ENCODE measurements around the gene ZMYND12.

Gene ZMYND12

DNA sequence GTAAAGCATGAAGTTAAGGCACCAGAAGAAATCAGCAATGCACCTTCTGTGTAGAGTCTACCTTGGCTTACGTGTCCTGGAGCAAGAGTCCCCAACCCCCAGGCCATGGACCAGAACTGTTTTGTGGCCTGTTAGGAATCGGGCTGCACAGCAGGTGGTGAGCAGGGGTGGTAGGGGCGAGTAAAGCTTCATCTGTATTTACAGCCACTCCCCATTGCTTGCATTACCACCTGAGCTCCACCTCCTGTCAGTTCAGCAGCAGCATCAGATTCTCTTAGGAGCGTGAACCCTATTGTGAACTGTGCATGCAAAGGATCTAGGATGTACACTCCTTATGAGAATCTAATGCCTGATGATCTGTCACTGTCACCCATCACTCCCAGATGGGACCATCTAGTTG, 21.5 kb downstream of the ZMYND12 start:
- DNase-seq, result no peak

DNA sequence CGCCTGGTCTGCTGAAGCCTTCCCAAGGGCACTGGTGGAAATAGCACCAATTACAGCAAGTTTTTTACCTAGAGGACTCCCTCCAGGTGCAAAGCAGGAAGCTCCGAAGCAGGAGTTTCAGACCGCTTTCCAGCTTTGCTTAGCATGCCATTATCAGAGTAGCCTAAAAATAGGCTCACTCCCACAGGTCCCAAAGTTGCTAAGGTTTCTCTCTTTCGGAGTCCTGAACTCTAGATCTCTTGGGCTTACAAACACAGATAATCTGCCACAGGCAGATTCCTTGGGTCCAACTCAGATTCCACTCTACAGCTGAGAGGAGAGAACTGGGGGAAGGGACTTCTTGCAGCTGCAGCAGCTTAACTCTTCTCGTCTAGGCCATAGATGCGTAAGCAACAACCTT, 22.5 kb downstream of the ZMYND12 start:
- DNase-seq, result no peak

- no peak for DNase-seq
These were observed 23.1 kb downstream of the ZMYND12 start for GRCh38 chr1:42432714-42433113.

DNA sequence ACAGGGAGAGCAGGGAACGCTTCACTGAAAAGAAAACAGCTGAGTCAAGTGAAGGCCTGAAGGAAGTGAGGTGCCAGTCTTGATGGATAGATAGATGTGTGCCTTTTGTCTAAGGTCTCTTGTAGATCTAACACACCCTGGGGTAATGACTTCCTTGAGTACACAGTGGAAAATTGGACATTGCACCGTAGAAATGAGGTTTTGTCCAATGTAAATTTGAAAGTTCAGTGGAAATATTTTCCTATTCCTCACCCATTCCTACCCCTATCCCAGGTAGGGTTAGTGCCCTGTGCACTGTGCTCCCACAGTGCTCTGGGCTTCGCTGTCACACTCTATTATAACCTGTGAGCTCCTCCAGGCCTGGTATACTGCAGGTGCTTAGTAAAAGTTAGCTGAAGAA, 24.3 kb downstream of the ZMYND12 start:
- DNase-seq, result no peak

- no peak for DNase-seq
These were observed 25.3 kb downstream of the ZMYND12 start for GRCh38 chr1:42430286-42431135.

DNA sequence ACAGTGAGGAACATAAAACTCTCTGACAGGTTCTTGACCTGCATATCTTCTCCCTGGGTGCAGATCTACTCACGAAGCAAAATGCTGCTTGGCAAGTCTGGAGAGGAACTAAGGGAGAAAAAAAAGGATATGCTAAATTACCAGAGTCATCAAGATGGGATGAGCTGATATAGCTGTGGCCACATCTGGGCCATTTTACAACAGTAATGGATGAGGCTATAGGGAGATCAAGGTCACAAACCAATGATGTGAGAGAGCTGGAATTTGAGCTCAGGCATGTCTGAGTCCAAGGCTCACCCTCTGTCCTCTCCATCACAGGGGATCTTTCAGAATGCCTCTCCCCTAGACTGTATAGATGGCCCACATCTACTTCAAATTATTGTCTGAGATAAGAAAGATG, 26.2 kb downstream of the ZMYND12 start:
- DNase-seq, result no peak

GRCh38 chr1:42427240-42427639, 28.6 kb downstream of the ZMYND12 start:
- DNase-seq, result no peak

DNA sequence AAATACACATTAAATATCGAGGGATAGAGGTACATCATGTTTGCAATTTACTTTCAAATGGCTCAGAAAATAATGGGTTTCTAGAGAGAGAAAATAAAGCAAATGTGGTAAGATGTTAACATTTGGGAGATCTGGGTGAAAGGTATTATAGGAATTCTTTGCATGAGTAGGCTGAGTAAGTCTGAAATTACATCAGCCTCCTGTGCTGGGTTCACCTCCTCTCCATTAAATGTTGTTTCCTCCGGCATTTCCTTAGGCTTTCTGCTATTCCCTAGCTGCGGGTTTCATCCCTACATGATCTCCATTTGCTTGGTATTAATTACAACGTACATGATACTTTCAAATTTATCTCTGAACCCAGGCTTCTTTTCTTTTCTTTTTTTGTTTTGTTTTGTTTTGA, 31.6 kb downstream of the ZMYND12 start:
- DNase-seq, result no peak

DNA sequence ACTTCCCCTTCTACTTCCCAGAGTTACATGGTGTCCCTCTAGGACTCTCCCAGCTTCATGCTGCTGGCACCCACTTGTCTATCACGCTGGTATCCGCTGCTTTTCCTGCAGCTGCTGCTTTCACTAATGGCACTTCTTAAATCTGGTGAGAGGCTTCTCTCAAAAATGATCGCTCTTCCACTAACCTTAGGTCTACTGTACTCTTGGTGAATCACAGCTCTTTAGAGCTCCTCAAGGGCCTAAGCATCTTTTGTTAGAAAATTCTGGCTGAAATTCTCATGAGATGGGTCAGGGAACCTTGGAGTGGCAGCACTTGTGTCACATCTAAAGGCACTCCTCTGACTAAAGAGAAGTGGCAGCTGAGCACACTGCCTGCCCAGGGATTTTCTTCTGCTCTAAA, 32.1 kb downstream of the ZMYND12 start:
- DNase-seq, result no peak

DNA sequence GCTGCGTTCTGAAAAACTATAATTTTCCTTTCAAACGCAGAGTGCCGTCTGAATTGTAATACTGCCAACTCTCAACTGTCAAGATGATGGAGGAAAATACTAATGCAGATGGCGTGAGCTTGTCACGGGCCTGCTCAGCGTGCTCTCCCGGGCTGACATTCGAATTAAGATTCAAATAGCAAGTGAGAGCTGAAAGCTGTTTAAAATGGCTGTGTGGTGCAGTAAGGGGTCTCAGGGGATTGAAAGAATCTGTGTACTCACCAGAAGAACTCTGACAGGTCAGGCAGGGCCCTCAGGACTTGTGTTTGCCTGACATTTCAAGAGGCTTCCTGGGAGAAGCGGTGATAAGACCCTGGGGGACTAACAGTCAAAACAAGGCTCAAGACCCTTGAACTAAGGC, 33.1 kb downstream of the ZMYND12 start:
- no peak for DNase-seq

DNA sequence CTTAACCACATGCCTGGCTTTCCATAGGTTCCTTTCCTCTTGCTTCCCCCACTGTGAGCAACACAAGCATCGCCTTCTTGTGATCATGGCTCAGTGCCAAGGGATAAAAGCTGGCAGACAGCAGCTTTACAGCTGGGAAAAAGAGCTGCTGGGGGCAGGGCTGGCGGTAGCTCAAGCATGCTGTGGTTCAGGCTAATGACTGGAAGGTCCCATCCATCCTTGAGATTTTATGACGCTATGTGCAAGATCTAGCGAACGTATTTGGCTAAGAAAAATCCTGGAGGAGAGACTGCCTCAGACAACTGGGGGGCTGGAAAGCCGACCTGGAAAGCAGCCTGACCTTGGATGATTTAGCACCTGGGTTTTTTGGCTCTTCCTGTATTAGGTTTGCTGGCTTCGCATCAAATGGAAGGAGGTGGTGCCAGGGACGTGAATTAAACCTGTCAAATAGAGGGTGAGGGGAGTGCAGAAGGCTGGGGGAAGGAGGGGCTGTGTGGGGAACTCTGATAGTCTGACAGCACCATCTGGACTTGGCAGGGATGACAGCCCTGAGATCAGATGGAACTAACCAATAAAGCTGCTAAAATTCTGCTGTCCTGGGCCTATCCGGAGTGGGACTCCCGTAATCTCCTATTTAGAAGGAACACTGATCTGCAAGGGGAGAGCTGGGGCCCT, 34.8 kb downstream of the ZMYND12 start:
- no peak for DNase-seq

GRCh38 chr1:42420121-42420520, 35.7 kb downstream of the ZMYND12 start:
- DNase-seq, result no peak

DNA sequence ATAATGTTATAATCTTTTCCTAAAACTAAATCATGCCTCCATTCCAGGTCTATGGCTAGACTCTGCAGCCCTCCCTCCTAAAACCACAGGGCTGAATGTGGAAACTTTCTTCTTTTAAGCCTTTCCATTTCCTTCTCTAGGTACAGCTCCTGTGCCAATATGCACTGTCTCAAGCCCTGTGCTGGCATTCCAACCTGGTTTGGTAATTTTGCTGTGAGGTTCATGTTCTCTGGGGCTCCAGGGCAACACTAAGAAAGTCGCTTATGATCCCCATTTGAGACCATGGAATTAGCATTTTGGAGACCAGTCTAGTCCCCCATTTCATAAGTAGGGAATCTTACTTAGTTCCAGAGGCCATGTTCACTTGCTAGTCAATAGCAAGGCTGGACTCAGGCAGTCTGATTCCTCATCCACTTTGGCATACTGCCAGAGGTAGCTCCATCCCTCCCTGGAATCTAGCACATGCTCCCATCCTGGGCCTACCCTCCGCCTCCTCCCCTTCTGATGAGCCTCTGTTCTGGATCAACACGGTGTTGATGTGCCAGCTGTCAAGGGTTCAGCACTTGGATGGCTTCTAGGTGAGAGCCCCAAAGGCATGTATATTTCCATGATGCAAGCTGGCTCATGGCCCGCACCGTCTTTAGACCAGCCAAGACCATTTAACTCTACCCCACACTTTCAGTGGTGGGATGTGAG, 36.5 kb downstream of the ZMYND12 start:
- DNase-seq, result no peak

DNA sequence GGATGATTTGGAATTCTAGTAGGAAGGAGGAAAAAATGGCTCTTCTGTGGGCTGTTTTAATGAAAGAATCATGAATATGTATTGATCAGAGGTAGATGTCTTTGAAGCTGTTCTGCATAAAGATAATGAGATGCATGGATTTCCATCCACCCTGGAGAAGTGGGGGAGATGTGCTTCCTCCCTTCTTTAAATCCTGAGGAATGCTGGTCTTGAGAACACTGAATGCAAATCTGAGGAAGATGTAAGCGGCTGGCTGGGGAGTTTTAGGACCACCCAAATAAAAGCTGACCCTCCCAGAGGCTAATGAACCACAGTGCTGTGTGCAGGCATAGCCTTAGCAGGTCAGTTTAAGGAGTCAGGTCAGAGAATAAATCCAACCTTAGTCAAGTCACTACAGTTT, 37.3 kb downstream of the ZMYND12 start:
- DNase-seq, result no peak

DNA sequence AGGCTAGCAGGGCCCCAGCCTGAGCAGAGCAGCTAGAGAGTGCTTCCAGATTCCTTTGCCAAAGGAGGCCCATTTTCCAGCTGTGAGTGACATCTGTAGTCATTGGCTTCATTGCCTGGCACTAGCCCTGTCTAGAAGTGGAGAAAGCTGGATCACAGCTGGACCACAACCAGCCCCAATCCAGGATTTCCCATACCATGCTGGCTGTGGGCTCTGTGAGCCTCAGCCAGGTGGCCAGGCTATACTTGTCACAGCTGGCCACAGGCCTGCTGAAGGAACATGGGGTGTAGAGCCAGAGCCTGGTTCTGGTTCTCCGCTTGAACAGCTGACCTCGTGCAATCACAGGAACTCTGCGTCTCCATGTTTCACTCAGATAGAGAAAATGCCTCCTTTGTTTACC, 38.7 kb downstream of the ZMYND12 start:
- DNase-seq, result no peak

DNA sequence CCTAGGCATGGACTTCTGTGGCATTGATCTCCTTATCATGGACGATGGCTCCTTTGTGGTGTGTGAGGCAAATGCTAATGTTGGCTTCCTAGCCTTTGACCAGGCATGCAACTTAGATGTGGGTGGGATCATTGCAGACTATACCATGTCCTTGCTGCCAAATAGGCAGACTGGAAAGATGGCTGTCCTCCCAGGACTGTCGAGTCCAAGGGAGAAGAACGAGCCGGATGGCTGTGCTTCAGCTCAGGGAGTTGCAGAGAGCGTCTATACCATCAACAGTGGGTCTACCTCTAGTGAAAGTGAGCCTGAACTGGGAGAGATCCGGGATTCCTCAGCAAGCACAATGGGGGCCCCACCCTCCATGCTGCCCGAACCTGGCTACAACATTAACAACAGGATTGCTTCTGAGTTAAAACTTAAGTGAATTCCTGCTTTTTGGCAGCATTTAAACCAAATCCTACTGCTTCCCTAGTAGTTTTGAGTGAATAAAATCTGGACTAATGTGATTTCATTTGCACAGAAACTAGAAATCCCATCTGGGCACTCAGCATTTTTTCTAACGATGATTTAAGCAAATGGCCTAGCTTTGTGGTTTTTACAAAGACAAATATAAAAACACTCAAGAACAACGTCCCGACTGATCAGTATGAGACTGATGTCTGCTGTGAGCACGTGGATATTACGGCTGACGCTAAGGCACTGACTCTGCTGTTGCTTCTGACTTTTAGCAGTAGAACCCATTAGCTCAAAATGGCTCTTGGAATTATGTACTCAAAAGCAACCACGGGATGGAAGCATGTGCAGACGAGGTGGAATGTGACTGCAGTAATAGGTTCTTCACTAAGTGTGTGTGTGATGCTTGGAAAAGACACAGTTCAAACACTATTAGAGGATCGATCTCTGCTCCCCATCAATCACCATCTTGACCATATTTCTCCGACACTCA, 41.0 kb downstream of the ZMYND12 start:
- no peak for DNase-seq

DNA sequence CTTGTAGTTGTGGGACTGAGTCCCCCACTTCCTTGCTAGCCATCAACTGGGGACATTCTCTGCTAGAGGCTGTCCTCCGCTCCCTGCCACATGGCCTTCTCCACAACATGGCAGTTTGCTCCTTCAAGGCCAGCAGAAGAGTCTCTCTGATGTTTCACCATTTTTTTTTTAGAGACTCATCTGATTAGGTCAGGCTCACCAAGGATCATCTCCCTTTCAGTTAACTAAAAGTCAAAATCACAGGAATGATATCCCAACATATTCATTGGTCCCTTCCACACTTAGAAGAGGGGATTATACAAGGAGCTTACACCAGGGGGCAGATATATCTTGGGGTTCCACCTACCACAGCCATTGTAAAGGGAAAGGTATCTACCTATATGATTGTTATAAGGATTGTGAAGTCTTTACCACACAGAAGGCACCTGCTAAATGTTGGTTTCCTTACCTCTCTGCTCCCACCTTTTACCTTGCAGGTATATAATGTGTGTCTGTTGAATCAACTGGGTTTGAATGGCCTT, 51.9 kb downstream of the ZMYND12 start:
- DNase-seq, result no peak

- no peak for DNase-seq
These were observed 56.3 kb downstream of the ZMYND12 start for GRCh38 chr1:42399315-42400100.

DNA sequence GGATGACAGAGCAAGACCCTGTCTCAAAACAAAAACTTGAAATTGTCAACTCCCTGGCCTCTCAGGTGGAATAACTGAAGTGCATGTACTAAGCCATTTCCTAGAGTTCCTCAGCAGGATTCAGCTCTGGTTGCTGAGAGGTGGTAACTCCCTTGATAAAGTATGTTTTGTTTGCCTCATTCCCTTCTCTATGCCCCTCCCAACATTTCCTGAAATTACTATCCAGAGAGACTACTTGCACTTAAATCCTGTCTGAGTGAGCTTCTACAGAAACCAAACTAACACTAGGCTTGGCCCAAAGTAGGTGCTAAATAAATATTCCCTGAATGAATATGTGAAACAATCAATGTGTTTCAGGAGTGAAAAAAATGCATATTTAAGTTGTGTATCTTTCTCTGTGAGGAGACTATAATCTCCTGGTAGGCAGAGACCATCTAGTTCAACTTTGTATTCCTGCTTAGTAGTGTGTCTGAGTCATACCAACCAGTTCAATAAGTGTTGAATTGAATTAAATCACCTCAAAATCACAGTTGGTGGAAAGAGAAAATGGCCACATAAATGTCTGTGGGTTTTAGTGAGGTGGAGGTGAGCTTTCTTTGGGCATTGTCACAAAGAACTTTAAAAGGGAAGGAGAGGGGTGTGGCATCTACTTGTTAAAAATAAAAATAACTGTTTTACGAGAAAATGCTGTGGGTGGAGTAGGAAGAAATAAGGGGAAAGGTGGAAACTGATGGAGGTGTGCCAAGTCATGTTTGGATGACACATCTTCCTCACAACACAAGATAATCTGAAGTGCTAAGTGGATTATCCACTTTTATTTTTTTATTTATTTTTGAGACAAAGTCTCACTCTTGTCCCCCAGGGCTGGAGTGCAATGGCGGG, 62.6 kb downstream of the ZMYND12 start:
- DNase-seq, result no peak

GRCh38 chr1:42392255-42392654, 63.6 kb downstream of the ZMYND12 start:
- no peak for DNase-seq

GRCh38 chr1:42386051-42386450, 69.8 kb downstream of the ZMYND12 start:
- DNase-seq, result no peak
